Caco-2 (cell line): ENCODE results near the gene SH2D1B. TPM values are rescaled to one million over a fixed set of nuclear protein-coding genes. Genes with fewer than 3 reads are reported as not detected.

Experiments used
- BruUV-seq: library from RNA; stranded (reverse); fragments of 400-500 nt; replicated peaks from 2 replicates; lab custom pipeline; 2021; lab: Mats Ljungman, UMichigan
- CTCF ChIA-PET: fragments of 300-600 bp; sonication (Branson Sonifier 250); formaldehyde crosslinking; loops from one replicate; lab custom pipeline; 2022; ENCODE audit warnings: antibody characterized with exemption; lab: Charles Lee
- POLR2A ChIA-PET: fragments of 300-600 bp; sonication (Branson Sonifier 250); formaldehyde crosslinking; loops from one replicate; lab custom pipeline; 2022; ENCODE audit warnings: antibody characterized with exemption; lab: Charles Lee
- DNase-seq, 2 experiments: peaks; one replicate each; pipeline versions ENCODE4 v3.0.0 to v3.0.0-alpha.2; 2020 to 2022
- H3K27me3 ChIP-seq: replicated peaks from 2 replicates; pipeline ENCODE4 v1.6.0; 2011; ENCODE audit warnings: low read length; ENCODE audit not compliant: control insufficient read depth, insufficient read depth
- H3K36me3 ChIP-seq: 2 replicates; pipeline ENCODE4 v1.5.1; 2011; ENCODE audit warnings: low read length; ENCODE audit not compliant: control insufficient read depth, insufficient read depth
- H3K4me1 ChIP-seq: fragments of 250-450 bp; sonication (Bioruptor Pico); 2 replicates; pipeline ENCODE4 v1.5.1; 2020; ENCODE audit warnings: mild to moderate bottlenecking
- H3K4me3 ChIP-seq: 2 replicates; pipeline ENCODE4 v1.5.1; 2011; ENCODE audit warnings: low read depth, mild to moderate bottlenecking, control low read depth, low read length
- H3K9me3 ChIP-seq: fragments of 250-450 bp; sonication (Bioruptor Pico); 2 replicates; pipeline ENCODE4 v1.5.1; 2020; ENCODE audit warnings: mild to moderate bottlenecking, moderate library complexity
- H3K27ac Mint-ChIP-seq: one replicate; pipeline ENCODE4 v1.8.0; 2022; ENCODE audit warnings: mixed read lengths; ENCODE audit not compliant: unreplicated experiment
- H3K27me3 Mint-ChIP-seq: one replicate; pipeline ENCODE4 v1.8.0; 2022; ENCODE audit warnings: mixed read lengths; ENCODE audit not compliant: insufficient read depth, unreplicated experiment
- H3K36me3 Mint-ChIP-seq: one replicate; pipeline ENCODE4 v1.8.0; 2022; ENCODE audit warnings: mild to moderate bottlenecking, mixed read lengths; ENCODE audit not compliant: insufficient read depth, unreplicated experiment
- H3K4me1 Mint-ChIP-seq: one replicate; pipeline ENCODE4 v1.8.0; 2022; ENCODE audit warnings: low read depth, mixed read lengths; ENCODE audit not compliant: unreplicated experiment
- H3K4me3 Mint-ChIP-seq: one replicate; pipeline ENCODE4 v1.8.0; 2022; ENCODE audit warnings: mild to moderate bottlenecking, moderate library complexity, mixed read lengths; ENCODE audit not compliant: unreplicated experiment
- H3K9me3 Mint-ChIP-seq: one replicate; pipeline ENCODE4 v1.8.0; 2022; ENCODE audit warnings: mixed read lengths; ENCODE audit not compliant: unreplicated experiment
- intact Hi-C: fragments of 100-400 bp; cut with micrococcal nuclease; formaldehyde crosslinking; loops from one replicate; pipeline ENCODE4 v1.10.0; 2022; ENCODE audit not compliant: unreplicated experiment
- total RNA-seq: library from RNA; stranded (reverse); gene quantifications from 2 replicates; pipeline ENCODE4 v1.2.3, GENCODE V29; 2022
- TF ChIP-seq, protein P1 (sequence below), 2 experiments: fragments of 200-600 bp in 1 of 2; IDR thresholded peaks; 1 replicate in 1 of 2; 2 replicates in 1 of 2; pipeline versions ENCODE4 v1.5.1 to v1.8.0; 2011 to 2022; ENCODE audit warnings: antibody characterized with exemption in 1 of 2, control low read depth in 1 of 2, inconsistent platforms in 1 of 2, low read depth in 1 of 2, low read length in 1 of 2, mild to moderate bottlenecking in 1 of 2, moderate library complexity in 1 of 2; ENCODE audit not compliant: insufficient read depth in 1 of 2, severe bottlenecking in 1 of 2, unreplicated experiment in 1 of 2

SH2D1B gene
- total RNA-seq, 1 experiment from 2014 or later: not detected

DNA sequence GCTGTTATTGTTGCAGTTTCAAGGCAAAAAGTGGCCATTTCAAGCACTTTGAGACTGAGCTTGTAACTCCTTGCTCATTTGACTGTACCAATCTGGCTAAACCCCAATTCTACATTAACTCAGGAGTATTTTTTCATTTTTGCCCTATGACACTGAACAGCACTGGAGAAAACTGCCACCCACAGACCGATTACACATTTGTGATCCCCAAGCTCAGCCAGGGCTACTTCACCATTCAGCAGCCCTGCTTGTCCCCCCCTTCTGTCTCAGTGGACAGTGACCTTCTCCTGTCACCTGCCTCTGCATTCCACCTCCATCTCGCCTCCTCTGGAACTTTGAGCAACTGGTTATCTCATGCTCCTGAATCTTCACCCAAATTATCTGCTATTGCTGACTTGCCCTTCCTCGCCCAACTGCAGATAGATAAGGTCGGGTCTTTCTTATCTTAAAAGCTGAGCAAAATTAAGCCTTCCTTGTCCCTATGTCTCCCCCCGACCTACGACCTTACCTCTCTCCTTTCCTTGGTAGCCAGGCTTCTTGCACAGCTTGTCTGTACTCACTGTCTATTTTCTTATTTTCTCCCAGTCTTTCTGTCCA, 60.6 kb downstream of the SH2D1B start:
- TF ChIP-seq, protein P1, sequence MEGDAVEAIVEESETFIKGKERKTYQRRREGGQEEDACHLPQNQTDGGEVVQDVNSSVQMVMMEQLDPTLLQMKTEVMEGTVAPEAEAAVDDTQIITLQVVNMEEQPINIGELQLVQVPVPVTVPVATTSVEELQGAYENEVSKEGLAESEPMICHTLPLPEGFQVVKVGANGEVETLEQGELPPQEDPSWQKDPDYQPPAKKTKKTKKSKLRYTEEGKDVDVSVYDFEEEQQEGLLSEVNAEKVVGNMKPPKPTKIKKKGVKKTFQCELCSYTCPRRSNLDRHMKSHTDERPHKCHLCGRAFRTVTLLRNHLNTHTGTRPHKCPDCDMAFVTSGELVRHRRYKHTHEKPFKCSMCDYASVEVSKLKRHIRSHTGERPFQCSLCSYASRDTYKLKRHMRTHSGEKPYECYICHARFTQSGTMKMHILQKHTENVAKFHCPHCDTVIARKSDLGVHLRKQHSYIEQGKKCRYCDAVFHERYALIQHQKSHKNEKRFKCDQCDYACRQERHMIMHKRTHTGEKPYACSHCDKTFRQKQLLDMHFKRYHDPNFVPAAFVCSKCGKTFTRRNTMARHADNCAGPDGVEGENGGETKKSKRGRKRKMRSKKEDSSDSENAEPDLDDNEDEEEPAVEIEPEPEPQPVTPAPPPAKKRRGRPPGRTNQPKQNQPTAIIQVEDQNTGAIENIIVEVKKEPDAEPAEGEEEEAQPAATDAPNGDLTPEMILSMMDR (IDR thresholded peaks at IDR 0.05; ENCODE audit: insufficient read depth in 1 of 2, low read depth in 1 of 2, low read length in 1 of 2, severe bottlenecking in 1 of 2, unreplicated experiment in 1 of 2): no peak
- no peaks in the 10 kb centered on the region for H3K27me3 ChIP-seq
- Mint-ChIP-seq H3K4me3 (peak overlapping the region; percentile 2), H3K36me3 (no peaks in the 10 kb centered on the region), H3K4me1 (peaks cover 66% of the 10 kb centered on the region), H3K27me3 (no peaks in the 10 kb centered on the region), H3K27ac (no peak overlapping the region), H3K9me3 (no peaks in the 10 kb centered on the region)
- ChIA-PET CTCF (no interaction called here), POLR2A (no interaction called here)
- peak in 1 of 2 experiments; percentile 51 for DNase-seq
- peaks cover 56% of the 10 kb centered on the region for H3K4me1 ChIP-seq
- BruUV-seq: no TSS peak
- no peaks in the 10 kb centered on the region for H3K36me3 ChIP-seq
- H3K4me3 ChIP-seq: no peak overlapping the region
- intact Hi-C loops: no loop called here
- no peaks in the 10 kb centered on the region for H3K9me3 ChIP-seq

DNA sequence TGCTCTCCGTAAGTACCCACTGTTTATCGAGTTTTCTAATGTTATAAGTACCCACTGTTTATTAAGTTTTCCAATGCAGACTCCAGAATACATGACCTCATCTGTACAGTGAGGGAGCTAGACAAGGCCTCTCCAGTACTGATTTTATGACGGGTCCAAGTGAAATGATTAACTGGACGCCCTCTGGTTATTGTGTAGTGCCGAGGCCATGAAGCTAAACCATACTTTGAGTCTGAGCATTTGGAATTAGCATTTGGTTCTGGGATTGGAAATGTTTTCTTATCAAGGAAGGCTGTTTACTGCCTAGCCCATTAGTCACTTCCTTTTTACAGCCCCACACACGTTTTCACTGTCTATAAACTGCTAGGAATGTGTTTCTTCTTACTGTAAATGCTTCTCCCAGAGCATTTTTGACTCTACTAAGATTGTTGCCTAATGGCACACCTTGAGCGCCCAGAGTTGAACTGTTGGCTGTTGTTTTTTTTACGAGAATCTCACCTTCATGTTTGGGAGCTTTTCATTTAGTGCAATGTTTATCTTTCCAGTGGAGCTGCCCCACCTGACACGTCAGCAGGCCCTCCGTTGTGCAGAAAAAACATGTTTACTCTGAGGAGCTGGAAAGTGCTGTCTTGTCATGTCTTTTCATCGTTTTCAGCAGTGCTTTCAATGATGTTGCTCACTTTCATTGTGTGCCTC, 62.2 kb downstream of the SH2D1B start:
- no peak overlapping the region for H3K4me3 ChIP-seq
- no TSS peak for BruUV-seq
- Mint-ChIP-seq H3K4me3 (peak overlapping the region; percentile 33), H3K4me1 (peaks cover 66% of the 10 kb centered on the region), H3K9me3 (no peaks in the 10 kb centered on the region), H3K27me3 (no peaks in the 10 kb centered on the region), H3K36me3 (no peaks in the 10 kb centered on the region), H3K27ac (peak overlapping the region; percentile 74)
- H3K4me1 ChIP-seq: peaks cover 56% of the 10 kb centered on the region
- no peaks in the 10 kb centered on the region for H3K9me3 ChIP-seq
- CTCF ChIA-PET: interaction anchor here (1.3 kb wide), 1 partner anchor 8 kb away, joined by 5 read pairs; no protein-coding TSS in a partner anchor
- peak; percentile 46 to 74 for DNase-seq
- intact Hi-C loops: loop anchor here (1.0 to 10.0 kb wide), 3 partner anchors 32 to 205 kb away; partner anchors contain the start of gene C1orf226
- TF ChIP-seq, protein P1 (IDR thresholded peaks at IDR 0.05; ENCODE audit: insufficient read depth in 1 of 2, low read depth in 1 of 2, low read length in 1 of 2, severe bottlenecking in 1 of 2, unreplicated experiment in 1 of 2): no peak
- H3K36me3 ChIP-seq: no peaks in the 10 kb centered on the region
- no peaks in the 10 kb centered on the region for H3K27me3 ChIP-seq
- POLR2A ChIA-PET: no interaction called here

DNA sequence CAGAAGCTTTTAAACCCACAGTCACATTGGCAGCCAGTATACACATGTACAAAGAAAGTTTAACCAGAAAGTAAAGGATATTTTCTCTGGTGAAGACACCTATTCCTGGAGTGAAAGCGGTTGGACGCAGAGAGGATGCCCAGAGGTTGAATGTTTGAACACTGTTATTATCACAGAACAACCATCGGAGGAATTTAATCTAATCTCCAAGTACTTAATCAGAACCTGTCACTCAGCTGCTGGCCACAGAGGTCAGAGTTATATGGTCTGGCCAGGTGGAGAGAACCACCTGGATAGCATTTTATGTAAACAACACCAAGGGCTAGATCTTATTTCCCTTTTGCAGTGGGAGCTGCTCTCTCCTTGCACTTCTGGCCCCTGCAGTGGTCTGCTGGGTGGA, 64.7 kb downstream of the SH2D1B start:
- Histone ChIP-seq H3K9me3 (no peaks in the 10 kb centered on the region), H3K4me1 (peaks cover 56% of the 10 kb centered on the region), H3K36me3 (no peaks in the 10 kb centered on the region), H3K4me3 (no peak overlapping the region), H3K27me3 (no peaks in the 10 kb centered on the region)
- Mint-ChIP-seq H3K27me3 (no peaks in the 10 kb centered on the region), H3K9me3 (no peaks in the 10 kb centered on the region), H3K36me3 (no peaks in the 10 kb centered on the region), H3K27ac (peak overlapping the region; percentile 57), H3K4me1 (peaks cover 53% of the 10 kb centered on the region), H3K4me3 (no peak overlapping the region)
- CTCF ChIA-PET: interaction anchor here (1.4 kb wide), 1 partner anchor 11 kb away, joined by 6 read pairs; no protein-coding TSS in a partner anchor
- intact Hi-C loops: loop anchor here (10.0 kb wide), 2 partner anchors 62 to 202 kb away; no protein-coding TSS in a partner anchor
- peak; percentile 62 to 83 for DNase-seq
- no TSS peak for BruUV-seq
- POLR2A ChIA-PET: no interaction called here
- TF ChIP-seq, protein P1 (IDR thresholded peaks at IDR 0.05; ENCODE audit: insufficient read depth in 1 of 2, low read depth in 1 of 2, low read length in 1 of 2, severe bottlenecking in 1 of 2, unreplicated experiment in 1 of 2): no peak

Other genes with a start within 250 kb of the SH2D1B start
- gene SPATA46, start 35.3 kb downstream of the SH2D1B start, total RNA-seq: not detected in 2 replicates
- gene C1orf226, start 30.4 kb downstream of the SH2D1B start, total RNA-seq: 5.3 and 7.3 TPM in 2 replicates
- gene UHMK1, start 85.7 kb upstream of the SH2D1B start, total RNA-seq: 23.4 and 24.9 TPM in 2 replicates
- 35.2 and 39.8 TPM in 2 replicates for gene UAP1, start 149.6 kb upstream of the SH2D1B start, total RNA-seq
- gene DDR2, start 220.3 kb upstream of the SH2D1B start, total RNA-seq: 0.65 and 0.73 TPM in 2 replicates